Measurements from ENCODE around the gene RILPL2.

DNA sequence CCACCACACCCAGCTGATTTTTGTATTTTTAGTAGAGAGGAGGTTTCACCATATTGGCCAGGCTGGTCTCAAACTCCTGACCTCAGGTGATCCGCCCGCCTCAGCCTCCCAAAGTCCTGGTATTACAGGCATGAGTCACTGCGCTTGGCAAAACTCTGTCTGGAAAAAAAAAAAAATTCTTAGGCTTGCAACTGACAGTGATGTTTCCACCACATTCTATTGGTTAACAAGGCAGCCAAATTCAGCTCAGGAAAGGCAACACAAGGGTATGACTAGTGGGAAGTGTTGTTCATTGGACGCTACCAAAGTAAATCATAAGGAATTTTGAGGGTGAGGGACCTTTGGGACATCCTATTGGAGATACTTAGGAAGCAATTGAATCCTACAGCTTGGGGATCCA is 69.0 kb downstream of the RILPL2 start:
- TF ChIP-seq YY1 (IDR thresholded peaks at IDR 0.05; ENCODE audit: insufficient read depth, insufficient read length) (no peak), ZNF274 (IDR thresholded peaks at IDR 0.05; ENCODE audit: low read depth, low read length) (no peak)

Measured in NT2/D1 (cell line).